GM23338 (cell line): ENCODE data around the gene P3R3URF. TPM values are rescaled to one million over a fixed set of nuclear protein-coding genes. Genes with fewer than 3 reads are reported as not detected.

Experiments used
- CTCF ChIP-seq, 2 experiments: fragments of 200-600 bp in 1 of 2; sonication (generic) in 1 of 2; conservative IDR thresholded peaks; 2 replicates each; pipeline versions ENCODE4 v1.5.1 to v1.6.1; 2016 to 2017; ENCODE audit warnings: antibody characterized with exemption in 2 of 2, low read depth in 2 of 2, mild to moderate bottlenecking in 2 of 2, moderate library complexity in 1 of 2
- EZH2 ChIP-seq: fragments of 200-600 bp; sonication (generic); IDR thresholded peaks from one replicate; pipeline ENCODE4 v1.8.0; 2017; ENCODE audit warnings: antibody characterized with exemption, mild to moderate bottlenecking, low read depth; ENCODE audit not compliant: unreplicated experiment
- EZH2phosphoT487 ChIP-seq: fragments of 200-600 bp; sonication (generic); IDR thresholded peaks from one replicate; pipeline ENCODE4 v1.8.1; 2018; ENCODE audit warnings: antibody characterized with exemption; ENCODE audit not compliant: unreplicated experiment
- JUNB ChIP-seq: IDR thresholded peaks from one replicate; pipeline ENCODE4 v1.6.1; 2016; ENCODE audit warnings: antibody characterized with exemption; ENCODE audit not compliant: unreplicated experiment
- NANOG ChIP-seq: IDR thresholded peaks from 2 replicates; pipeline ENCODE4 v1.6.1; 2016; ENCODE audit warnings: antibody characterized with exemption, borderline replicate concordance
- POLR2AphosphoS5 ChIP-seq: IDR thresholded peaks from 2 replicates; pipeline ENCODE4 v1.6.1; 2016; ENCODE audit warnings: antibody characterized with exemption, low read depth
- STAT1 ChIP-seq: IDR thresholded peaks from one replicate; pipeline ENCODE4 v1.6.1; 2016; ENCODE audit warnings: antibody characterized with exemption; ENCODE audit not compliant: unreplicated experiment
- ZNF114 ChIP-seq: fragments of 250-450 bp; sonication (Bioruptor Pico); IDR thresholded peaks from 2 replicates; pipeline ENCODE4 v1.5.0; 2020; ENCODE audit warnings: mild to moderate bottlenecking, moderate library complexity
- ZNF462 ChIP-seq: fragments of 250-450 bp; sonication (Bioruptor Pico); IDR thresholded peaks from 2 replicates; pipeline ENCODE4 v1.5.0; 2020; ENCODE audit warnings: mild to moderate bottlenecking, moderate library complexity
- polyA plus RNA-seq: library from polyadenylated mRNA; unstranded; fragments of >200 nt; fragmentation: Nextera tagmentation; extraction: Ambion mirVana; gene quantifications from 2 replicates; pipeline ENCODE4 v1.2.1, GENCODE V29; 2016
- total RNA-seq: library from RNA; depleted of rRNA; stranded (reverse); fragments of >200 nt; shearing (Covaris generic); gene quantifications from 2 replicates; pipeline ENCODE4 v1.2.3, GENCODE V29; 2014
- TF ChIP-seq, protein P1 (sequence below): IDR thresholded peaks from 2 replicates; pipeline ENCODE4 v1.6.1; 2016; ENCODE audit warnings: antibody characterized with exemption

P3R3URF gene
- total and polyA plus RNA-seq, 2 experiments from 2014 or later, result not detected

GRCh38 chr1:46186076-46186475 is 9.8 kb upstream of the P3R3URF start (continued):
- TF ChIP-seq ZNF462 (CRISPR knock-in tag), result no peak
- TF ChIP-seq STAT1, result no peak
- TF ChIP-seq, protein P1, sequence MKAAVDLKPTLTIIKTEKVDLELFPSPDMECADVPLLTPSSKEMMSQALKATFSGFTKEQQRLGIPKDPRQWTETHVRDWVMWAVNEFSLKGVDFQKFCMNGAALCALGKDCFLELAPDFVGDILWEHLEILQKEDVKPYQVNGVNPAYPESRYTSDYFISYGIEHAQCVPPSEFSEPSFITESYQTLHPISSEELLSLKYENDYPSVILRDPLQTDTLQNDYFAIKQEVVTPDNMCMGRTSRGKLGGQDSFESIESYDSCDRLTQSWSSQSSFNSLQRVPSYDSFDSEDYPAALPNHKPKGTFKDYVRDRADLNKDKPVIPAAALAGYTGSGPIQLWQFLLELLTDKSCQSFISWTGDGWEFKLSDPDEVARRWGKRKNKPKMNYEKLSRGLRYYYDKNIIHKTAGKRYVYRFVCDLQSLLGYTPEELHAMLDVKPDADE, result no peak
- TF ChIP-seq CTCF (conservative IDR thresholded peaks at IDR 0.05; ENCODE audit: low read depth in 2 of 2), result no peak
- TF ChIP-seq NANOG, result no peak
- no peak for TF ChIP-seq EZH2
- TF ChIP-seq JUNB, result no peak
- no peak for TF ChIP-seq POLR2AphosphoS5
- TF ChIP-seq ZNF114, result no peak
- TF ChIP-seq EZH2phosphoT487, result no peak
